GOT3 (cell line): ENCODE results near the gene MAGI2.

Experiments
- DNase-seq: peaks from one replicate; lab custom pipeline; 2025; ENCODE audit warnings: mixed read lengths; lab: John Stamatoyannopoulos, UW

The MAGI2 gene

GRCh38 chr7:78734626-78735025 is 718.8 kb downstream of the MAGI2 start:
- DNase-seq = no peak

- DNase-seq = no peak
Observed at GRCh38 chr7:78720066-78720465, 733.4 kb downstream of the MAGI2 start.

GRCh38 chr7:78718212-78718611 is 735.3 kb downstream of the MAGI2 start:
- DNase-seq = no peak

GRCh38 chr7:78716876-78717275 is 736.6 kb downstream of the MAGI2 start:
- no peak for DNase-seq

GRCh38 chr7:78714356-78714755 is 739.1 kb downstream of the MAGI2 start:
- DNase-seq = no peak

GRCh38 chr7:78712111-78712510 is 741.4 kb downstream of the MAGI2 start:
- no peak for DNase-seq

GRCh38 chr7:78709658-78710057 is 743.8 kb downstream of the MAGI2 start:
- DNase-seq = no peak

- DNase-seq = no peak
Observed at GRCh38 chr7:78704504-78704903, 749.0 kb downstream of the MAGI2 start.

- DNase-seq = no peak
Observed at GRCh38 chr7:78703391-78703790, 750.1 kb downstream of the MAGI2 start.

- no peak for DNase-seq
Observed at GRCh38 chr7:78702770-78703169, 750.7 kb downstream of the MAGI2 start.

GRCh38 chr7:78695826-78696225 is 757.6 kb downstream of the MAGI2 start:
- no peak for DNase-seq

GRCh38 chr7:78691584-78691983 is 761.9 kb downstream of the MAGI2 start:
- DNase-seq = no peak

- DNase-seq = no peak
Observed at GRCh38 chr7:78690174-78690573, 763.3 kb downstream of the MAGI2 start.

- DNase-seq = no peak
Observed at GRCh38 chr7:78688376-78688775, 765.1 kb downstream of the MAGI2 start.

- DNase-seq = no peak
Observed at GRCh38 chr7:78686189-78686588, 767.3 kb downstream of the MAGI2 start.

- DNase-seq = no peak
Observed at GRCh38 chr7:78684201-78684600, 769.3 kb downstream of the MAGI2 start.

GRCh38 chr7:78683566-78683965 is 769.9 kb downstream of the MAGI2 start:
- no peak for DNase-seq

- DNase-seq = no peak
Observed at GRCh38 chr7:78679112-78679876, 774.2 kb downstream of the MAGI2 start.

GRCh38 chr7:78677391-78677790 is 776.1 kb downstream of the MAGI2 start:
- DNase-seq = no peak

GRCh38 chr7:78675511-78675910 is 778.0 kb downstream of the MAGI2 start:
- no peak for DNase-seq

GRCh38 chr7:78673272-78673671 is 780.2 kb downstream of the MAGI2 start:
- no peak for DNase-seq

- DNase-seq = no peak
Observed at GRCh38 chr7:78662939-78663338, 790.5 kb downstream of the MAGI2 start.

GRCh38 chr7:78649976-78650375 is 803.5 kb downstream of the MAGI2 start:
- no peak for DNase-seq

- DNase-seq = no peak
Observed at GRCh38 chr7:78649236-78649635, 804.2 kb downstream of the MAGI2 start.
